IPS-NIHi7 (cell line): ENCODE results near the gene CCNC.

ENCODE experiments used
- DNase-seq: peaks from one replicate; pipeline ENCODE4 v3.0.0; 2012; ENCODE audit warnings: mixed read lengths; ENCODE audit errors: extremely low spot score

The CCNC gene, protein sequence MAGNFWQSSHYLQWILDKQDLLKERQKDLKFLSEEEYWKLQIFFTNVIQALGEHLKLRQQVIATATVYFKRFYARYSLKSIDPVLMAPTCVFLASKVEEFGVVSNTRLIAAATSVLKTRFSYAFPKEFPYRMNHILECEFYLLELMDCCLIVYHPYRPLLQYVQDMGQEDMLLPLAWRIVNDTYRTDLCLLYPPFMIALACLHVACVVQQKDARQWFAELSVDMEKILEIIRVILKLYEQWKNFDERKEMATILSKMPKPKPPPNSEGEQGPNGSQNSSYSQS

DNA sequence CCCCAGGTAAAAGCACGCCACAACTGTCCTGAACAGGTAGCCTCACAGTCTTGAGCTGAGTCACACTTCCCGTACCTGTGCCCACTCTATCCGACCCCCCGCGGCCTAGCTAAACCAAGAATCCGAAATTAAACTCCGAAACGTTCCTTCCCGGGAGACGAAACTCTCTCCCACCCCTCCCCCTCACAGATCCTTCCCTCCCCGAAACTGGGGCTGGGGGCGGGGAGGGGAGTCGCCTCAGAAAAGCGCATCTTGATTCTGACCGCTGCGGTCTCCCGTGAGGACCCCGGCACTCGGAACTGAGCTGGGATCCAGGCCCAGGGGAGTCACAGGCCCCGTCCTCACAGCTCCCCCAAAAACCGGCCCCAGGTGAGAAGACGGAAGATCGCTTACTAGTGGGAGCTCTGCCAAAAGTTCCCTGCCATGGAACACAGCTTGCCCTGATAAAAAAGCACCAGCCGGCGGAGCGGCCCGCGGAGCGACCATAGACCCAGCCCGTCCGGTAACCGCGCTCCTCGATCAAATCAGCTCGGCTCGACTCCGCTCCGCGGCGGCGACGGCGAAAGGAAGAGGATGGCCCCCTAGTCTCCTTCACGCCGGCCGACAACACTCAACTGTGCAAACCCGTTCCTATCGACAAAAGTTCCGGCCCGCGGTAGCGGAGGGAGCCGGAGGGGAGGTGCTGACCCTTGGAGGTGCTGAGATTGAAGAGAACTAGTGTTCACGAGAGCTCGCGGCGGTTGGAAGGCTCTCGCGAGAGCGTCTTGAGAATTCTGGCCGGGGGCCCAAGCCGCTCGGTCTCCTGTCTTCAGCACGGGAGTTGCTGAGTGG, at the start of gene CCNC:
Gene CCNC (minus strand): TSS at position 558 of the 831 bp plus-strand sequence. CDS start 133 bp downstream, at position 425.
- peak; percentile 94 for DNase-seq

DNA sequence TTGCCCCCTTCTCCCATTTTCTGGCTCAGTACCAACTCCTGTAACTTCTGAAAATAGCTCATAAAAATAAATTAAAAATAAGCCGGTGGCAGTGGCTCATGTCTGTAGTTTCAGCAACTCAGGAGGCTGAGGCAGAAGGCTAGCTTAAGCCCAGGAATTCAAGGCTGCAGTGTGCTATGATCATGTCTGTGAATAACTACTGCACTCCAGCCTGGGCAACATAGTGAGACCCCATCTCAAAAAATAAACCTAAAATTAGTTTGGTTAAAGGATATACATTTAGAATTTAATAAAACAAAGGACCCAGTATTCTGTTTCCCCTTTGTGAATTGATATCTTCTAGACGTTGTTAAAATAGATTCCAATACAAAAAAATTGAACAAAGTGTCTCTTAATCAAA, 48.7 kb upstream of the CCNC start:
- no peak for DNase-seq

DNA sequence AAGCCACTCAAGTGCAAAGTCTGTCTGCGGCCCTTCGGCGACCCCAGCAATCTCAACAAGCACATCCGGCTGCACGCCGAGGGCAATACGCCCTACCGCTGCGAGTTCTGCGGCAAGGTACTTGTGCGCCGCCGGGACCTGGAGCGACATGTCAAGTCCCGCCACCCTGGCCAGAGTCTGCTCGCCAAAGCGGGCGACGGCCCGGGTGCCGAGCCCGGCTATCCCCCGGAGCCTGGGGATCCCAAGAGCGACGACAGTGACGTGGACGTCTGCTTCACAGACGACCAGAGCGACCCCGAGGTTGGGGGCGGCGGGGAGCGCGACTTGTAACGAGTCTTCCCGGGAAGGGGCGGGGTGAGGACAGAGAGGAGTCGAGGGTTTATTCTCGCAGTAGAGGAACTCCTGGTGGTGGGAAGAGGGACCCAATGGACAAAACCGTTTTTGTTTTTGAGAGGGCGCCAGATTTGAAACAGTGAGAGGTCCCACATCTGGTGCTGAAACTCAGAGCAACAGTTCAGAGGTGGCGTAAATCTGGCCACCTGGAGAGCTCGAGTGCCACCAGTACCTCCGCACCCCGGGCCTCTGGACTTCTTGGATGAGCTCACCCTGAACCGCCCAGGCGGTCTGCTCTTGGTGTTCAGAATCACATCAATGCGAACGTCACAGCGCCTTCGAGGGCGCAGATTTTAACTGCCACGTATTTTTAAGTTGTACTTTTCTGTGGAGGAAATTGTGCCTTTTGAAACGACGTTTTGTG, 46.1 kb upstream of the CCNC start:
- DNase-seq: peak; percentile 53

DNA sequence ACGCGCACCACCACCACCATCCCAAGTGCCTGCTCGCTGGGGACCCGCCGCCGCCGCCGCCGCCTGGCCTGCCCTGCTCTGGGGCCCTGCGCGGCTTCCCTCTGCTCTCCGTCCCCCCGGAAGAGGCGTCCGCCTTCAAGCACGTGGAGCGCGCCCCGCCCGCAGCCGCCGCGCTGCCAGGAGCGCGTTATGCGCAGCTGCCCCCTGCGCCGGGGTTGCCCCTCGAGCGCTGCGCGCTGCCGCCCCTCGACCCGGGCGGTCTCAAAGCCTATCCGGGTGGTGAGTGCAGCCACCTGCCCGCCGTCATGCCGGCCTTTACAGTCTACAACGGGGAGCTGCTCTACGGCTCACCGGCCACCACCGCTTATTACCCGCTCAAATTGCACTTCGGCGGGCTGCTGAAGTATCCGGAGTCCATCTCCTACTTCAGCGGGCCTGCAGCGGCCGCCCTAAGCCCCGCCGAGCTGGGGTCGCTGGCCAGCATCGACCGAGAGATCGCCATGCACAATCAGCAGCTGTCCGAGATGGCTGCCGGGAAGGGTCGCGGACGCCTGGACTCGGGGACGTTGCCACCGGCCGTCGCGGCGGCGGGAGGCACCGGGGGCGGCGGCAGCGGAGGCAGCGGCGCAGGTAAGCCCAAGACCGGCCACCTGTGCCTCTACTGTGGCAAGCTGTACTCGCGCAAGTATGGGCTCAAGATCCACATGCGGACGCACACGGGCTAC, 45.4 kb upstream of the CCNC start:
- DNase-seq: peak; percentile 39

DNA sequence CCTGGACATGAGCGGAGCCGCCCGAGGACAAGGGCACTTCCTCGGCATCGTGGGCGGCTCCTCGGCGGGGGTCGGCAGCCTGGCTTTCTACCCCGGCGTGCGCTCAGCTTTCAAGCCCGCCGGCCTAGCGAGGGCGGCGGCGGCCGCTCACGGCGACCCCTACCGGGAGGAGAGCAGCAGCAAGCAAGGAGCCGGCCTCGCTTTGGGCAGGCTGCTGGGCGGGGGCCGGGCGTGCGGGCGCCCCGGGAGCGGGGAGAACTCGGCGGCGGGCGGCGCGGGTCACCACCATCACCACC, 44.9 kb upstream of the CCNC start:
- DNase-seq: peak; percentile 73

DNA sequence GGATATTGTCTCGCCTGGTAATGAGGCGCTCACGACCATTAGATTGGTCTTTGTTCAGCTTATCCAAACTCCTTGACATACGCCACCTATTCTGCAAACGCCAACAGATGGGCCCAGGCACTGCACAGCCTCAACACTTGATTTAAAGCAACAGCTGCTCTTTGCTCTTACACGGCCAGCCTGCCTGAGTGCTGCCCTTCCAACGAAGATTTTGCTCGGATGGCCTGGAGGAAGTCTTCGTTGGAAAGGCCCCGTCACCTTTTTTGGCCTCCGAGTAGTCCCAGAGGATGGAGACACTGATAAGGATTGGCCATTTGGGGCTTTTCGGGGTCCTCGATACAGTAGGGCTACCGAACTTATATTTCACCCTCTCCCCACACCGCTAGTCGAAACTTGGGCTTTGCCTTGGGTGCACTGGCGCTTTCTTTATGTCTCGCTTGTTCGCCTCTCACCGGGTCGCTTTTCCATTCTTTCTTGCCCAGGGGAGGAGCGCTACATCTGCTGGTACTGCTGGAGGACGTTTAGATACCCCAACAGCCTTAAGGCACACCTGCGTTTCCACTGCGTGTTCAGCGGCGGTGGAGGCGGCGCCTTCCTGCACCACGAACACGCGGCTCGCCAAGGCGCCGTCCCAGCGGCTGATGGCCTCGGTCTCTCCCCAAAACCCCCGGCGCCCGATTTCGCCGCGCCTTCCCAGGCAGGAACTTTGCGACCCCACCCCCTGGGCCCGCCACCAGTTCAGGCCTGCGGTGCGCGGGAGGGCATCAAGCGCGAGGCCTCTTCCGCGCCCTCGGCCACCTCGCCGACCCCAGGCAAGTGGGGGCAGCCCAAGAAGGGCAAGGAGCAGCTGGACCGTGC, 44.3 kb upstream of the CCNC start:
- DNase-seq: no peak

DNA sequence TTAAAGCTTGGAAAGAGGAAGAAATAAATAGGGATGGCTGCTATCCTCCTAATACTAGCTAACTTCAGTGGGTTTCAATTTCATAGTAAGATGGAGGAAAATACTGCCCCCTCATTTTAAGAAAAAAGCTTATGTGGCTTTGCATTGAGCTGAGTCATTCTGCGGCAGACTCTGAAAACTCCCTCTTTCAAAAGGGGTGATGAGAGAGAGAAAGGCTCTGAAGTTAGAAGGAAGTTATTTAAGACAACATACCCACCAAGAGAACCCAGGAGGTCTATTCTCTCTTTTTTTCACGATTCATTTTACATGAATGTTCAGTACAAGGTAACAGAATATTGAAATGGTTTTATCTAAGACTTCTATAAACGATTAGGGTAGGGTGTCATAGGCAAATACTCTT, 42.7 kb upstream of the CCNC start:
- no peak for DNase-seq

DNA sequence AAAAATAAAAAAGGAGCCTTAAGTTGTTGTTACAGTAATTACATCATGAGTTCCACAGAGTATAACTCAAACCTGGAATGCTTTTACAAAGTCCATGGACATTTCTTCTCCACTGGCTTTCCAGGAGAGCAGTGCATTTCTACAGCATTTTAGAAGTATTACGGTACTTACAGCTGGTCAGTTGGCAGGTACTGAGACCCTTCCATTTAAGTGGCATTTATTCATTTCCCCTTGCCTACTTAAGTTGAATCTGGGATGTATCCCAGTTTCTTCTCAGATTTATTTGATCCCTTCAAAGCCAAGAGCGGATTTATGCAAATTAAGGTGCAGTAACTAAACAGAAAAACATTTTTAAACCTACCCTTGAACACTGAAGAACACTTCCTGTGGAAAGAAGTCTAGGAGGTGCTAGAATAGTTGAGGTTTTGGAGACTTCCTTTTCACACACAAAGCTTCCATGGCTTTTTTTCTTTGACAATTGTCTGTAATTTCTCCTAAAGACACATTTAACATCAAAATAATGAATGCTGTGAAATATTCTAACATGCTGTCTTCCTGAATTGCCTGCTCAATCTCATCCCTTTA, 41.5 kb upstream of the CCNC start:
- DNase-seq: no peak

DNA sequence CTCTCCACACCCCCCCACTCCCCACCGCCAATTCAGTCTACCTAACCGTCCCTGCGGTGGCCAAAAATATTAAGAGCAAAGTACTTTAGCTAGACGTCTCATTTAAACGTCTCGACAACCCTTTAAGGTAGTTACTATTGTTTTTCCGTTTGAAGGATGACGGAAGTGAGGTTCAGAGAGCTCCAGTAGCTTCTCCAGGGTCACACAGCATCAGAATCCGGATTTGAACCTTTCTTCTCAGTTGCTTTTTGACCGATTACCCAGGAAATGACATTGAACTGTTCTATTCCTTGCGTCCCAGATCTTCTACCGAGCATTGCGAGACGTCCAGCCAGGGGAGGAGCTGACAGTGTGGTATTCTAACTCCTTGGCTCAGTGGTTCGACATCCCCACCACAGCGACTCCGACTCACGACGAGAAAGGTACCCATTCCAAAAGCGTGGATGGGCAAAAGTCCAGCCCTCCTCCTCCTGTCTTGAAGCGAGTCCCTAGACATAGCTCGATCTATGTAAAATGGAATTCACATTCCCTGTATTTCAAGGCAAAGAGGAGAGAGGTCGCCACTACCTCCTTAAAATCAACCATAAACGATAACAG, 40.5 kb upstream of the CCNC start:
- no peak for DNase-seq

DNA sequence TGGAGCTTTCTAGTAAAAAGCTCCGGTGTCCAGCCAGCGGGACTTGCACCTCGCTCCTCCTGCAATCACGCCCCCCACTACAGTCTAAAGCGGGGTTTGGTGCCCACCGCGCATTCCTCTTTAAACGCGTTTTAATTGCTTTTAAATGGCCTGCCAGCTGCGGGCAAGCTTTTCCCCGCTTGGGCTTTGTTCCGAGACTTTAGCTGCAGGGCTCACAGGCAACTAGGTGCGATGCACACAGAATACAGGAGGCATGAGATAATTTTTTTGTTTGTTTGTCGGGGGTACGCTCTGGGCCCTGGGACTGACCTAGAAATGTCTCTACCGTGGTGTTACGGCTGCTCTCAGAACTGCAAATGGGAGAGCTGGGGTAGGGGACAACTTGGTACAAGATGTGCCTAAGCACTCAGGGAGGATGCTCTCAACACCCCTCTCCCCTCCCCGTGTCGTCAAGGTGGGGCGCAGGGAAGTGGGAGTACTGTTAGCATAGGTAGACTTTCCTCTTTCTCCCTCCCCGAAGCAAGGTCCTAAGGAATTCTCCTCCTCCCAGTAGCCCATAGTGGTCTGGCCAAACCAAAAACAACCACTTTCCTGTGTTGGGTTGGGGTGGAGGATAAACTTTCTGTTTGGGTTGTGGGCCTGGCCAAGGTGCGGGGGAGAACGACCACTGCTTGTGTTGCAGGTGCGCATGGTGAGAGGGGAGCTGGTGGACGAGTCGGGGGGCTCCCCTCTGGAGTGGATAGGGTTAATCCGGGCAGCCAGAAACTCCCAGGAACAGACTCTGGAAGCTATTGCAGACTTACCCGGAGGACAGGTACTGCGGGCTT, 39.8 kb upstream of the CCNC start:
- DNase-seq: no peak

DNA sequence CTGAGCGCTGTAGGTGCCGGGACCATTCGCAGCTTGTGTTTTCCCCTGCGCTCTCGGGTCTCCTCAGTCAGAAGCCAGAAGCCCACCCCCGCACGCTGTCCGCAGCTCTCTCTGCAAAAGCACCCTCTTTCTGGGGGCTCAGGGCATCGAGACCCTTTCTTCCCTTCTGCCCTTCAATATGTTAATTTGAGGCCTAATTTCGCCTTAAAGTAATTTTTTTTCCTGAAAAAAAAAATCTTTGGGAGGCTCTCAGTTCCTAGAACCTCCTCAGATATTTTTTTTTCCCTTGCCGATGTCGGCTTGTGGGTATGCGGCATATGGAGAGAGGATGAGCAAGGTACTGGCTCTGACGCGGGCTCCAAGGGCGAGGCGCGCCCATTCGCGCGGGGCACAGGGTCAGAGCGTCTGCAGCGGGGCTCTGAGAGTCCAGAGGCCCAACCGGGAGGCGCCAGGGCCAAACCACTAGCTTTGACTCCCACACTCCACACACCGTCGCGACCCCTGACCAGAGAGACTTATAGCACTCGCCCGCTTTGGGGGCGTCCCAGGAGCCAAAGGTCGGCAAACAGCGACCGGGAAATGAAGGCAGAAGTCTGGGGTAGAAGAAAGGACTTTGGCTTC, 39.1 kb upstream of the CCNC start:
- no peak for DNase-seq

DNA sequence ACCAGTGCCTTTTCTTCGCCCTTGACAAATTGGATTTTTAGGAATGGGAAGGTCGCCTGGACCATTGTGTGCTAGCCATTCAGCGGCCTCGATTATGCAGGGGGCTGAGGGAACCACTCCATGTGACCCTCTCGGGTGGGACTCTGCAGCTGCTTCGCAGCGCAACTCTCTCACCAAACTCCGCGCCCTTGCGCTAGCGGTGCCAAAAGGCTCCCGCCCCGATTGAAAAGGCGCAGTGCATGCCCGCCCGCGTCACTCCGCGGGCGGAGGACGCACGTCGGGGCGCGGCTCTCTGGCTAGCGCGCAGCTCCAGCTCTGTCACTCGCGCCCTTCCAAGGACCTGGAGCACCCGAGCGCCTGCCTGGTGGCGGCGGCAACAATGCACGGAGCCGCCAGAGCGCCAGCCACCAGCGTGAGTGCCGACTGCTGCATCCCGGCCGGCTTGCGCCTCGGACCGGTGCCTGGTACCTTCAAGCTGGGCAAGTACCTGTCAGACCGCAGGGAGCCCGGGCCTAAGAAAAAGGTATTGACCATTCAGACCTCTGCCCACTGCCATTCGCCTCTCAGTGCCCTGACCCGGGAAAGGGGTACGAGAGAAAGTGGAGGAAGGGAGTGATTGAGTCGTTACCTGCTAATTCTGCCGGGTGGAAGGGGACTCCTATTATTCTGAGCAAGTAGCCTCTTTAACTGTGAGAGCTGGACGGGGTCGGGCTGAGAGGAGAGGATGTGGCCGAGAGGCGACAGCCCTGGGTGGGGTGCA, 38.4 kb upstream of the CCNC start, which contains the start of gene PRDM13:
Gene PRDM13 (plus strand): TSS at position 178 of the 760 bp plus-strand sequence. CDS start 202 bp downstream, at position 380.
- no peak for DNase-seq

DNA sequence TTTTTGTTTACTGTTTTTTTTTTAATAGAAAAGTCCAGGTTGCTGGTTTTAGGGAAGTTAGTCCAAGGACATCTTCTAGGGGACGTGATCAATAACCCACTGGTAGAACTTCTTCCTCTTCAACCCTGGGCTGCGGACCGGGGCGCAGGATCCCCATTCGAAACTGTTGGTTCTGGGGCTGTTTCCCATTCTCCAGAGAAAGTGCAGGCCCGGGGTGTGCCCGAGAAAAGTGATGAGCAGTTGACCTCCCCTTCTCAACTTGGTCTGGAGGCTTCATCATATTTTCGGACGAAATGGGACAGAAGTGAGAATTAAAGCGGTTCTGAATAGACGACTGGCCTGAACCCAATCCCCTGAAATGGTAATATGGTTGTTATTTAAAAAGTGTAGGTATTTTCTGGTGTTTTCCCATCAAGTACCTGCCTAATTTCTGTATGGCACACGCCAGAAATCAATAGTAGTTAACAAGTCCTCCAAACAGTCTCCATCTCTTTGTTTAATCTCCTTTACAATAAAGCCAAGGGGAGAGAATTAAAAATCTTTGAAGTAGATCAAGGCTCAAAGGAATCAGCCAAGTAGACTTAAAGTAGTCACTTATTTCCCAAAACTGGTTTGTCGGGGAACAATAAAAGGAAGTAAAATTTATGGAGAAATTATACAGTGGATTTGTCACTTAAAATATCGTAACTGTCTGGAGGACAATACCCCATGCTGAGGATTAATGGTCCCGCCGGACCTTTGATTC, 37.6 kb upstream of the CCNC start:
- DNase-seq: no peak

DNA sequence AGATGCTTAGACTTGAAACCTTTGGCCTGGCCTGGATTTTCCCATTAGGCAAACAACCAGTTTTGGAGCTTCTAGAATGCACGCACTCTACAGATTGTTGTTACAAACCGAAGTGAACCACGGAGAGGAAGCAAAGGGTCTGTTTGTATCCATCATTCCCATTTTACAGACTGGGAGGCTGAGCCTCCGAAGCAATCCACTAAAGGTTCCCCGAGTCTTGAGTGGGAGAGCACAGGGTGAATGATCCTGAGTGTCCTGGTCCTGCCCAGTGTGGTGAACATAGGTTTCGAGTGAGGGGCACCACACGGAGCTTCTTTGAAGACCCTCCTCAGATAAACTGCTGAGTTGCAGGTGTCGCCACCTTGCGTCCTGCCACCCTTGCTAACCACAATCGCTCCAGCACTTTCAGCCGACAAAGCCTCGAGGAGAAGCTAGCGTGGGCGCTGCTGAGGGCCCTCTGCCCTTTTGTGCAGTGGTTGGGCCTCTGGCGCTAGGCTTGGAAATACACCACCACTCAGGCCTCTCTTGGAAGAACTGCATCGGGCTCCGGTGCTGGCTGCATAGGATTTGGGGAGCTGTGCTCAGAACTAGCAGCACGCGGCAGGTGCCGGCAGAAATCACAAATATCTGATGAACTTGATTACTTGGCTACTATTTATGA, 36.7 kb upstream of the CCNC start:
- DNase-seq: peak; percentile 30

DNA sequence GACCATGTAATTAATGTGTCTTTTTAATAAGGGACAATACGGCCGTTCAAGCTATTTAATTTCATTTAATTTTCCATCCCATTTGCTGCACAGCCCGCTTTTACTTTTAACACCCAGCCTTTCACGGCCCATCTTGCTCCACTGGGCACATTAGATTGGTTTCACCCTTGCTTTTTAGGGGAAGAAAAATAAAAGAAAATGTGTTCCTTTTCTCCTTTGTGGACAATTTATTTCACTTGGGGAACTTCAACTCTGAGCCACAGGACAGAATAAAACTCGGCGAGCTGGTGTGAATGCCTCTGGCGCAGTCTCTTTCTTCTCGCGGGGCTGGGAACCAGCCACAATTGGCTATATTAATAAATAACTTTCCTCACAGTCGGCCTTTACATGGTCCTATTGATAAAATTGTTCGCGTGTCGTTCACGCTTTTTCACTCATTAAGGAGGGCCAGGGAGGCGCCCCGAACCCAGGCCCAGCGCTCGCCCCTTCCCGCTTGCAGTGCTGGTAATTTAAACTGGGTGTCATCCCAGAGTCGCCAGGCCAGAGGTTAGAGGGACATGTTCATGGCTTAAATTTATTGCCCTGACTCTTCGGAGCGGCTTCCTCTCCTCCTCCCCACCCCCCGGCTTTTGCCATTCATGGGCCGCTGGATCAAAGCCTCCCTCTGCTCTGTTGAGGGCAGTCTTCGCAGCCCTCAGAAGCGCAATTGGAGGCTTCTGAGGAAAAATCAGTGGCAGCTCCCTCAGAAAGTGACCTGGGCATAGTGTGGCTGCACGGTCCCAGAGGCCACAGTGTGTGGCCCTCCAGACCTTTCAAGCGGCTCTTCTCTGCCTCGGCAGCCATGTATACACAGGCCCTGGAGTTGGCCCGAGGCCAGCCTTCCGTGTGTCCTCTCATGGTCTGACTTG, 36.0 kb upstream of the CCNC start:
- no peak for DNase-seq
